Panc1 (cell line): ENCODE measurements around the gene CIB4. TPM values are rescaled to one million over a fixed set of nuclear protein-coding genes. Genes with fewer than 3 reads are reported as not detected.

Experiments used
- ATAC-seq: fragments of 200-7000 bp; cut with Tn5 transposase; 2 replicates; pipeline ENCODE4 v1.9.1; 2020; ENCODE audit warnings: mild to moderate bottlenecking, moderate library complexity
- BruUV-seq: library from RNA; stranded (reverse); fragments of 400-500 nt; replicated peaks from 2 replicates; lab custom pipeline; 2021; lab: Mats Ljungman, UMichigan
- CTCF ChIA-PET: fragments of 300-600 bp; sonication (Branson Sonifier 250); formaldehyde crosslinking; loops from one replicate; lab custom pipeline; 2022; ENCODE audit warnings: antibody characterized with exemption; lab: Charles Lee
- POLR2A ChIA-PET: fragments of 300-600 bp; sonication (Branson Sonifier 250); formaldehyde crosslinking; loops from one replicate; lab custom pipeline; 2022; ENCODE audit warnings: antibody characterized with exemption; lab: Charles Lee
- DNase-seq: peaks from one replicate; pipeline ENCODE4 v3.0.0-alpha.2; 2010; ENCODE audit warnings: low read depth, low spot score
- H3K27ac ChIP-seq: 2 replicates; pipeline ENCODE4 v1.5.1; 2011; ENCODE audit warnings: mild to moderate bottlenecking, low read length, inconsistent platforms
- H3K27me3 ChIP-seq: fragments of 200-500 bp; sonication (Bioruptor generic); 2 replicates; pipeline ENCODE4 v1.6.0; 2014; ENCODE audit warnings: low read length, inconsistent platforms; ENCODE audit not compliant: control insufficient read depth, insufficient read depth
- H3K36me3 ChIP-seq: fragments of 200-500 bp; sonication (Bioruptor generic); 2 replicates; pipeline ENCODE4 v1.5.1; 2014; ENCODE audit warnings: inconsistent platforms, mild to moderate bottlenecking, low read length, moderate library complexity; ENCODE audit not compliant: control insufficient read depth, insufficient read depth
- H3K4me1 ChIP-seq: 2 replicates; pipeline ENCODE4 v1.5.1; 2011; ENCODE audit warnings: inconsistent platforms, mild to moderate bottlenecking, low read length, moderate library complexity; ENCODE audit not compliant: control insufficient read depth, insufficient read depth
- H3K4me3 ChIP-seq, 2 experiments: 2 replicates each; pipeline ENCODE4 v1.5.1; 2011 to 2012; ENCODE audit warnings: low read depth in 2 of 2, low read length in 2 of 2, mild to moderate bottlenecking in 2 of 2, inconsistent platforms in 1 of 2, moderate library complexity in 1 of 2
- H3K9me3 ChIP-seq: fragments of 200-500 bp; sonication (Bioruptor generic); 2 replicates; pipeline ENCODE4 v1.5.1; 2014; ENCODE audit warnings: low read depth, mild to moderate bottlenecking, inconsistent platforms, low read length, moderate library complexity; ENCODE audit not compliant: control insufficient read depth, insufficient read depth
- POLR2AphosphoS5 ChIP-seq: IDR thresholded peaks from 2 replicates; pipeline ENCODE4 v1.6.1; 2012; ENCODE audit warnings: mild to moderate bottlenecking, low read depth, low read length, moderate library complexity
- SIN3A ChIP-seq: IDR thresholded peaks from 2 replicates; pipeline ENCODE4 v1.6.1; 2012; ENCODE audit warnings: low read depth, mild to moderate bottlenecking, low read length, moderate library complexity, borderline replicate concordance; ENCODE audit not compliant: insufficient read depth
- TCF7L2 ChIP-seq: IDR thresholded peaks from 2 replicates; pipeline ENCODE4 v1.6.1; 2011; ENCODE audit warnings: mild to moderate bottlenecking, low read depth, low read length, inconsistent platforms
- in situ Hi-C: cut with HindIII; loops from 2 replicates; pipeline ENCODE4 v1.10.0; 2016; ENCODE audit warnings: low sequenced_read_pairs, low pct_unique_long_range_greater_than_20kb
- intact Hi-C: fragments of 100-400 bp; cut with micrococcal nuclease; formaldehyde crosslinking; loops from one replicate; pipeline ENCODE4 v1.10.0; 2022; ENCODE audit not compliant: unreplicated experiment
- total RNA-seq: library from RNA; stranded (reverse); gene quantifications from one replicate; pipeline ENCODE4 v1.2.1, GENCODE V29; 2021; ENCODE audit not compliant: unreplicated experiment
- TF ChIP-seq, protein P1 (sequence below), 2 experiments: IDR thresholded peaks; 2 replicates each; pipeline ENCODE4 v1.6.1; 2011 to 2012; ENCODE audit warnings: low read depth in 2 of 2, control low read depth in 1 of 2, low read length in 1 of 2, mild to moderate bottlenecking in 1 of 2, moderate library complexity in 1 of 2; ENCODE audit not compliant: insufficient read depth in 1 of 2
- TF ChIP-seq, protein P2 (sequence below): fragments of 450-650 bp; IDR thresholded peaks from 2 replicates; pipeline ENCODE4 v1.5.1; 2017; ENCODE audit warnings: mild to moderate bottlenecking

Gene CIB4
- total RNA-seq, 1 experiment from 2014 or later = 0.33 TPM

DNA sequence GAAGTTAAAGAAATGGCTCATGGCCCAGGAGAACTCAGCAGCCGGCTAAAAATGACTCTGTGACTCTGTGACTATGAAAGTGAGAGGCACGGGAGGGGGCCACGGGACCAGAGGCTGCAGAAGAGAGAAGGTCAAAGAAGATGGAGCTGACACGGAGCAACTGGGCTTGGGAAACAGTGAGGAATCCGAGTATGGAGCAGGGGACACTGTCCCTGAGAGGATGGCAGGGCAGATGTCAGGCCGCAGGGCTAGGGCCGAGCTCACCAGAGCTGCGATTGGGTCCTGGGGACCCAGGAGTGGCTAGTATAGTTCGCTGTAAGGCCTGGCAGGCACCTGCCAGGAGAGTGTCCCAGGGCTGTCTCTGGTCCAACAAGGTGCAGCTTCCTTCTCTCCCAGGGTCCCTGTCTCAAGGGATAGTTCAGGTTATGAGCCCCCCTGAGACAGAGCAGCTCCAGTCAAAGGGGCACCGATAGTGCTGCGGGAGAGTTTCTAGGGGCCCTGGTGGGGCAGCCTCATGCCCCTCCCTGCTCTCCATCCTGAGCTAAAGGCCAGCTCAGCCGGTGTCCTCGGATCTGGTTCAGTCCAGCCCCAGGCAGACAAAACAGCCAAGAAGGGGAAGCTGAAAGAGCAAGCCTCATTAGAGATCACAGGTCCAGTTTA is 42.7 kb downstream of the CIB4 start:
- TF ChIP-seq TCF7L2 = no peak
- TF ChIP-seq, protein P1, sequence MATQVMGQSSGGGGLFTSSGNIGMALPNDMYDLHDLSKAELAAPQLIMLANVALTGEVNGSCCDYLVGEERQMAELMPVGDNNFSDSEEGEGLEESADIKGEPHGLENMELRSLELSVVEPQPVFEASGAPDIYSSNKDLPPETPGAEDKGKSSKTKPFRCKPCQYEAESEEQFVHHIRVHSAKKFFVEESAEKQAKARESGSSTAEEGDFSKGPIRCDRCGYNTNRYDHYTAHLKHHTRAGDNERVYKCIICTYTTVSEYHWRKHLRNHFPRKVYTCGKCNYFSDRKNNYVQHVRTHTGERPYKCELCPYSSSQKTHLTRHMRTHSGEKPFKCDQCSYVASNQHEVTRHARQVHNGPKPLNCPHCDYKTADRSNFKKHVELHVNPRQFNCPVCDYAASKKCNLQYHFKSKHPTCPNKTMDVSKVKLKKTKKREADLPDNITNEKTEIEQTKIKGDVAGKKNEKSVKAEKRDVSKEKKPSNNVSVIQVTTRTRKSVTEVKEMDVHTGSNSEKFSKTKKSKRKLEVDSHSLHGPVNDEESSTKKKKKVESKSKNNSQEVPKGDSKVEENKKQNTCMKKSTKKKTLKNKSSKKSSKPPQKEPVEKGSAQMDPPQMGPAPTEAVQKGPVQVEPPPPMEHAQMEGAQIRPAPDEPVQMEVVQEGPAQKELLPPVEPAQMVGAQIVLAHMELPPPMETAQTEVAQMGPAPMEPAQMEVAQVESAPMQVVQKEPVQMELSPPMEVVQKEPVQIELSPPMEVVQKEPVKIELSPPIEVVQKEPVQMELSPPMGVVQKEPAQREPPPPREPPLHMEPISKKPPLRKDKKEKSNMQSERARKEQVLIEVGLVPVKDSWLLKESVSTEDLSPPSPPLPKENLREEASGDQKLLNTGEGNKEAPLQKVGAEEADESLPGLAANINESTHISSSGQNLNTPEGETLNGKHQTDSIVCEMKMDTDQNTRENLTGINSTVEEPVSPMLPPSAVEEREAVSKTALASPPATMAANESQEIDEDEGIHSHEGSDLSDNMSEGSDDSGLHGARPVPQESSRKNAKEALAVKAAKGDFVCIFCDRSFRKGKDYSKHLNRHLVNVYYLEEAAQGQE (IDR thresholded peaks at IDR 0.05; ENCODE audit: insufficient read depth in 1 of 2, low read depth in 2 of 2, low read length in 1 of 2) = no peak
- no peak for TF ChIP-seq POLR2AphosphoS5
- TF ChIP-seq, protein P2, sequence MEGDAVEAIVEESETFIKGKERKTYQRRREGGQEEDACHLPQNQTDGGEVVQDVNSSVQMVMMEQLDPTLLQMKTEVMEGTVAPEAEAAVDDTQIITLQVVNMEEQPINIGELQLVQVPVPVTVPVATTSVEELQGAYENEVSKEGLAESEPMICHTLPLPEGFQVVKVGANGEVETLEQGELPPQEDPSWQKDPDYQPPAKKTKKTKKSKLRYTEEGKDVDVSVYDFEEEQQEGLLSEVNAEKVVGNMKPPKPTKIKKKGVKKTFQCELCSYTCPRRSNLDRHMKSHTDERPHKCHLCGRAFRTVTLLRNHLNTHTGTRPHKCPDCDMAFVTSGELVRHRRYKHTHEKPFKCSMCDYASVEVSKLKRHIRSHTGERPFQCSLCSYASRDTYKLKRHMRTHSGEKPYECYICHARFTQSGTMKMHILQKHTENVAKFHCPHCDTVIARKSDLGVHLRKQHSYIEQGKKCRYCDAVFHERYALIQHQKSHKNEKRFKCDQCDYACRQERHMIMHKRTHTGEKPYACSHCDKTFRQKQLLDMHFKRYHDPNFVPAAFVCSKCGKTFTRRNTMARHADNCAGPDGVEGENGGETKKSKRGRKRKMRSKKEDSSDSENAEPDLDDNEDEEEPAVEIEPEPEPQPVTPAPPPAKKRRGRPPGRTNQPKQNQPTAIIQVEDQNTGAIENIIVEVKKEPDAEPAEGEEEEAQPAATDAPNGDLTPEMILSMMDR = no peak
- no peak for TF ChIP-seq SIN3A
- Histone ChIP-seq H3K4me1 (no peaks in the 10 kb centered on the region), H3K36me3 (no peaks in the 10 kb centered on the region), H3K27ac (no peak overlapping the region), H3K9me3 (no peaks in the 10 kb centered on the region), H3K27me3 (peaks cover 15% of the 10 kb centered on the region), H3K4me3 (no peak overlapping the region)
- in situ Hi-C loops = no loop called here
- intact Hi-C loops = no loop called here
- BruUV-seq = no TSS peak
- ATAC-seq = peak; percentile 34; the same call in 1 of the 2 replicates
- POLR2A ChIA-PET = no interaction called here
- CTCF ChIA-PET = interaction anchor here (0.6 kb wide), 1 partner anchor 75 kb away, joined by 3 read pairs; no protein-coding TSS in a partner anchor
- no peak for DNase-seq

DNA sequence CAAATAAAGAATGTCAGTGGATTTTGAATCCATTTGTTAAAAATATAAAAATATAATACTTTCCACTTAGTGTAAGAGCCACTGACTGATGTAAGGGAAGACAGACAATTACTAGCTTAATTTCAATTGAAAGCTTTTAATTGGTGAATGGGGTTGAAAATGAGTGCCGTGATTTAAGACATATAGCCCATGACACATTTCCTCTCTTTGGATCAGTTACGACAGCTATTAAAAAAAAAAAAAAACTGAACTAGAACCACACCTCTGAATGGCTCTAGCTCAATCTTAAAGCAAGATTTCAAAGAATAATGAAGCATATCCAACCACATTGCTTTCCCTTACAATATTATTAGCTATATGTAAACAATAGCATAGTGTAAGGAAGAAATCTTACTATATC is 44.0 kb downstream of the CIB4 start:
- TF ChIP-seq POLR2AphosphoS5 (no peak), TCF7L2 (no peak), SIN3A (no peak)
- TF ChIP-seq, protein P2 = no peak
- TF ChIP-seq, protein P1 (IDR thresholded peaks at IDR 0.05; ENCODE audit: insufficient read depth in 1 of 2, low read depth in 2 of 2, low read length in 1 of 2) = no peak
- intact Hi-C loops = no loop called here
- ChIA-PET CTCF (interaction anchor here (0.7 kb wide), 1 partner anchor 162 kb away, joined by 5 read pairs; no protein-coding TSS in a partner anchor), POLR2A (interaction anchor here (0.6 to 0.7 kb wide), 2 partner anchors 72 to 197 kb away, joined by 4 to 6 read pairs; no protein-coding TSS in a partner anchor)
- ATAC-seq (no peak), DNase-seq (no peak)
- no TSS peak for BruUV-seq
- in situ Hi-C loops = no loop called here
- Histone ChIP-seq H3K36me3 (no peaks in the 10 kb centered on the region), H3K27ac (no peak overlapping the region), H3K27me3 (peaks cover 15% of the 10 kb centered on the region), H3K9me3 (no peaks in the 10 kb centered on the region), H3K4me3 (no peak overlapping the region), H3K4me1 (no peaks in the 10 kb centered on the region)
